K562 (cell line): ENCODE measurements around the gene TAS2R1.

Source experiments
- CHD1 ChIP-seq: fragments of 200-600 bp; sonication (generic); IDR thresholded peaks from one replicate; pipeline ENCODE4 v1.6.1; 2012; ENCODE audit warnings: mild to moderate bottlenecking, moderate library complexity, low read length, inconsistent platforms
- PHB ChIP-seq: fragments of 250-450 bp; sonication (Bioruptor Pico); IDR thresholded peaks from 2 replicates; pipeline ENCODE4 v1.5.0; 2021
- POLR2G ChIP-seq: fragments of 200-400 bp; formaldehyde crosslinking; IDR thresholded peaks from 2 replicates; pipeline ENCODE4 v1.6.1; 2017; ENCODE audit warnings: low read depth, mild to moderate bottlenecking, antibody characterized with exemption, low read length, moderate library complexity
- TAF1 ChIP-seq: IDR thresholded peaks from 2 replicates; pipeline ENCODE4 v1.6.1; 2011; ENCODE audit warnings: mild to moderate bottlenecking, low read length, moderate library complexity; ENCODE audit not compliant: insufficient read depth, control insufficient read depth, severe bottlenecking; ENCODE audit errors: extremely low read depth

DNA sequence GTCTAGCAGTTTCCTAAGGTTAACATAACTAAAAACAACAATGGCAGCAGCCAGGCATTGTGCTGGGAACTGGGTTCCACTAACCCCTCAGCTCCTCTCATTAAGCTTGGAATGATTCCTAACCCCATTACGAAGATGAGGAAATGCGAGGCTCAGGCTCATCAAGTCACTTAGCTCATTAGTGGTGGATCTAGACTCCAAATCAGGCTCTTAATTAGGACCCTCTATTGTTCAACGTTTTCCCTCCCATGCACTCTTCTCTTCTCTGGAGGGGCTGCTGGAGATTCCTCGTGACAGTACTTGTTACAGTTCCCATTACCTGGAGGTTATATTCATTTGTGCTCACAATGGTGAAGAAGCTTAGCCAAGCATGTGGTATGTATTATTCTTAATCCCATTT, 6.5 kb downstream of the TAS2R1 start:
- TF ChIP-seq CHD1 = no peak
- TF ChIP-seq TAF1 = no peak
- TF ChIP-seq PHB (CRISPR knock-in tag) = no peak
- no peak for TF ChIP-seq POLR2G
